GM18520 (cell line): Measurements from ENCODE around the gene HS1BP3.

Source experiments
- ATAC-seq: cut with Tn5 transposase; IDR thresholded peaks from one replicate; pipeline ENCODE4 v1.9.1; 2021; ENCODE audit not compliant: unreplicated experiment

HS1BP3 gene

GRCh38 chr2:20618886-20619521 is 31.9 kb downstream of the HS1BP3 start:
- ATAC-seq: no peak

DNA sequence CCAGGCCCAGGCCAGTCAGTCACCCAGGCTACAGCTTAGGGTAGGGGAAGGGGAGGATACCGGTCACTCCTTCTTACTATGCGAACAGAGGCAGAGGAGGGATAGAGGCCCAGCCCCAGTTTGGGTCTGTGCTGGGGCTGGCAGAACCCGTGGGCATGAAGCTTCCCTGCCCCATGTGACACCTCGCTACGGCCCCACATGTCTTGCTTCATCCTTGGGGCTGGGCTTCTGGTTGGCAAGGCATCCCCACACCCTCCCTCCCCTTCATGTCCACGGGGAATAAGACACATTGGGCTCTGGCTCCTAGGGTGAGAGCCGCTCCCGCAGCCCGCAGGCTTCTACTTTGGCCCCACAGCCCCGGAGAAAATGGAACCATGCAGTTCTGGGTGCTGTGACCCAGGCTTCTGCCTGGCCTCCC is 32.4 kb downstream of the HS1BP3 start:
- no peak for ATAC-seq

GRCh38 chr2:20617892-20618467 is 32.9 kb downstream of the HS1BP3 start:
- no peak for ATAC-seq

- no peak for ATAC-seq
Observed at GRCh38 chr2:20617081-20617575, 33.8 kb downstream of the HS1BP3 start.

DNA sequence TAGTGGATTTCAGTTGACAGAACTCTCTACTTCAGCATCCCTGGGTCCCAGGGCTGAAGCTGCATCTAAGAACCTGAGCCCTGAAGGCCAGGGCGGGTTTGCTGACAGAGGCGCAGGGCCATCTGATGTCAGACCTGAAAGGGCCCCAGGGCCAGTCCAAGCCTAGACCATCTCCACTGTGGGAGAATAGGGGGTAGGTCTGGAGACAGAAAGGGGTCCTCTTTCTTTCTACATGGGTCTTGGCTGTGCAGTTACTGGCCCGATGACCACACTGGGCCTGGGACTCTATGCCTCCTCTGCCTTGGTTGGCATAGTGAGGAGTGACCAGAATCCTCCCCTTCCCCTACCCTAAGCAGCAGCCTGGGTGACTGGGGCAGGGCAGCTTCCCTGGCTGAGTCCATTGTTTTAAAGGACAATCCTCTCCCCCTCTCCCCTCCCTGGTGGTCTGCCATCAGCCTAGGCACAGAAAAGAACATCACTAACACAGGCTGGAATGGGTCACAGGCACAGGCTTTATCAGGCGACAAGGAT is 34.5 kb downstream of the HS1BP3 start:
- ATAC-seq: no peak

GRCh38 chr2:20615466-20616241 is 35.2 kb downstream of the HS1BP3 start:
- no peak for ATAC-seq

- ATAC-seq: no peak
Observed at GRCh38 chr2:20615068-20615465, 35.8 kb downstream of the HS1BP3 start.

DNA sequence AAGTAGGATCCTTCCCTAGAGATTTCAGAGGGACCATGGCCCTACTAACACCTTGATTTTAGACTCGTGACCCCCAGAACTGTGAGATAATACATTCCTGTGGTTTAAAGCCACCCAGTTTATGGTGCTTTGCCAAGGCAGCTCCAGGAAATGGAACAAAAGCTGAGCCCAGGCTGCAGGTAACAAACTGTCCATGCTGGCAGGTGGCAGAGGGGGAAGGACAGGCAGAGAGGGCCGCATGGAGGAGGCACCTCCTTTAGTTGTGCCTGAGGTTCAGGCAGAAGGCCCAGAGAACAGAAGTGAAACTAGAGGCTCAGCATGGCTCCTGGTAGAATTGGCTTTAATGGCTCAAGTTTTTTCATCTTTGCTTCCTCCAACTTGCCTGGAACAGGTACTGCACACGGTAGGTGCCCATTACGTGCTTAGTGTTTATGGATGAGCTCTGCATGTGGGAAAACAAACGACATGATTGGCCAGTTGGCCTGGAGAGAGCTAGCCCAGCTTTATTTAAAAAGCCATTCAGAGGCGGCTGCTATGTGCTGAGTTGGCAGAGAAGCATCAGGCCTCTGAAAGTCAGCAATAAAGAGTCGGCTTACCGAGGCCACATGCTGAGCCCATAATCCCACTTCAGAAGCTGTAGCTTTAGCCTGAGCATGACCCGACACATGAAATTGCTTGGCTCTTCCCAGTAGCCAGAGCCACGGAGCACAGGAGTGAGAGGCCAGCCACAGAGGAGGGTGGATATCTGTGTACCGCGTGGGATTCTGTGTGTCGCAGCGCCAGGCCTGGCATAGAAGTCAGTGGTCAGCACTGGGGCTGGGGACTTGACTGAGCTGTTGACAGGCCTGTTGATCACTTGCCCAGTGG is 36.5 kb downstream of the HS1BP3 start:
- no peak for ATAC-seq

DNA sequence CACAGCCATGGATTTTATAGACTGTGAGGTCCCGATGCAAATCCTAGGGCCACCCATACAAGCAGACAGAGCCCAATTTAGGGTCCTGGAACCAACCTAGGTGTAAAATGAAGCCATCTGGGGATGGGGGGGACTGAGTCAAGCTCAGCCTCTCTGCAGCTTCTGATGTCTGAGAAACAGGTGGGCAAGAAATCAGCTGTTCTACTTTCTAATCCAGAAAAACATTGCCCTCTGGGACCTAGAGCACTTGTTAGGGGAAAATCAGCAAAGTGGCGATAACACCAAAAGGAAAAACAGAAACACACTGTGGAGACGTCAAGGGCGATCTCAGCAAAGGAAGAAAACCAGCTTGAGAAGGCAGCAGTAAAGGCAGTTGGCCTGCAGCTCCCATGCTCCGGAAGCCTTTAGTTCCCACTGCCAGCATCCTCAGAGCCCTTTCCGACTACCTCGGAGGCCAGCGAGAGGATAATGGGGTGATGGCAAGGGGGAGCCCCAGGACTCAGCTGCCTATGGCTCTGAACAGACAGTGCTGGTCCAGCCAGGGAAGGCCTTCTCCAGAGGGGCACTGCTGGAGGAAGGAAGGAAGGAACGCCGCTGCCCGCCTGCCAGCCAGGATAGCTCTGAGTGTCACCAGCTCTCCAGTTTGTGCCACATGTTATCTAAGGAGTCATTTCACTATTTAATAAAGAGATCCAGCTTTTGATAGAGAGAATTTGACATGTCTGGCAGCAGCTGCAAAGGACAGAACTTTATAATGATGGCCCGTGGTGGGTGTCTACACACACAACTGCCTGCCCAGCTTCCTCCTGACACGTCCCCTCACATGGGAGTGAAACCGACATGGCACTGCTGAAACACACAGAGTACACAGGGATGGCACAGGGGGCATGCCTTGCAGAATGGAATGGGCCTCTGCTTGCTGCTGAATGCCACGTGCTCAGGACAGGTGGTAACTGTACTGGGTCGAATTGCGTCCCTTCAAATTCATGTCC is 37.7 kb downstream of the HS1BP3 start:
- ATAC-seq: no peak

GRCh38 chr2:20611844-20612356 is 39.0 kb downstream of the HS1BP3 start:
- ATAC-seq: no peak

- ATAC-seq: no peak
Observed at GRCh38 chr2:20611077-20611843, 39.6 kb downstream of the HS1BP3 start.

- ATAC-seq: no peak
Observed at GRCh38 chr2:20609995-20610357, 40.9 kb downstream of the HS1BP3 start.

DNA sequence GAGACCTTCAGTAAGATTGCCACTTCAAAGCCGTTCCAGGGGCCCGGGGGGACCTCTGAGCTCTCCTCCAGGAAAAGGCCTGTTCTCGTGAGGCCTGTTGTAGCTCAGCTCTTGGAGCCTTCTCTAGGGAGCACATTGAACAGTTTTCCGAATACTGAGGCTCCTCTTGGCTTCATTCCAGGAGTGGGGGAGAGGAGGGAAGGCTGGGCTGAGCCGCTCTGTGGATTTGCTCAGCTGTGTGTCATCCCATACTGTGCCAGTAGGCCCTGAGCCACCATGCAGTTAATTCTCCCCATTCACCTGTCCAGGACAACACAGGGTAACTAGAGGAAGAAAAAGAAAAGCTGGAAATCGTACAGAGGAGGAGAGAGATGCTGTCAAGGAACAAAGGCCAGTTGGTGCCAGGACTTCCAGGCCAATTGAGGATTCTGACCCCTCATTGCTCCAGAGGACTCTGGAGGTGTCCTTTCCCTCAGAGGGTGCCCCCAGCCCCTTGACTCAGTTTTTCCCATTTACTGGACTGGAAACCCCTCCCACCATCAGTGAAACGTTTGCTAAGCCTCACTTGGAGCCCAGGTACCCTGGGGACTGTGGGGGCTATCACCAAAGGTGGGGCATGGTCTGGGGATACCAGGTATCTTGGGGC is 41.4 kb downstream of the HS1BP3 start:
- no peak for ATAC-seq

DNA sequence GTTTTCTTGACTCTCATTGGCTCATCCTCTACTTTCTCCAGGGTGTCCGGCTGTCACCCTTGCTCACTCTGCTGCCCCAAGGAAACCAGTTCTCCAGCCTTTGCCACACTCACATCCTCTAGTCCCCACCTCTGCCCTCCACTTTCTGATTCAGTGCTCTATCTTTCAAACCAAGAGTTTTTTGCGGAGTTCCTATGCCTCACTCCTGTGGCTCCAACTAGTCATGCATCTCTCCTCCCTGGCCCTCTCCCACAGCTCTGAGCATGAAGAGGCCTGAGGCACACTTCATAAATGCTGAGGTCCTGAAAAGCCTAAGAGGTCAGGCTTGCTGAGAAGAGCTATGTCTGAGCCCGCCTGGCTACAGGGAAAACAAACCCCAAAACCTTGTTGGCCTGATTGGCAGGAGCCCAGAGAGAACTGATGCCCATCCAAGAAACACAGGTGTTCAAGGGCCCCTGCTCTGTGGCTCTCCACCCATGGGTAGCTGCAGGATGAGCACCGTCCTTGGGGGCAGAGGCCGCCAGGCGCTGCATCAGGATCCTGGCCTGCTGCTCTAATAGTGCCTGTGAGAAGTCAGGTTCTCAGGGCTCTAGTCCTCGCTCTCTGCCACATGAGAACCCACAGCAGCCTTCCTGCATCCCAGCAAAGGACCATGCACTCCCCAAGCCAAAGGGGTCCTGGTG is 42.1 kb downstream of the HS1BP3 start:
- ATAC-seq: no peak

DNA sequence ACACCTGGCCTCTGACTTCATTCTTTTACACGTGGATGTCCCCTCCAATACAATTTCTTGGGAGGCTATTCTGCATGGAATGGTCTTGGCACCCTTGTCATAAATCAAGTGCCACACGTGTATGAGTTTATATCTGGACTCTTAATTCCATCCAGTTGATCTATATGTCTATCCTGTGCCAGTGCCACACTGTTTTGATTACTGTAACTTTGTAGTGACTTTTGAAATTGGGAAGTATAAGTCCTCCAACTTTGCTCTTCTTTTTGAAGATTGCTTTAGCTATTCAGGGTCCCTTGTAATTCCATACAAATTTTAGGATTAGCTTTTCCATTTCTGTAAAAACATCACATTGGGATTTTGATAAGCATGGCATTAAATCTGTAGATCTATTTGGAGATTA is 43.5 kb downstream of the HS1BP3 start:
- ATAC-seq: no peak

GRCh38 chr2:20606198-20606597 is 44.7 kb downstream of the HS1BP3 start:
- no peak for ATAC-seq

GRCh38 chr2:20604951-20605381 is 45.9 kb downstream of the HS1BP3 start:
- no peak for ATAC-seq
